Measurements from ENCODE around the gene CLCN7. TPM values are rescaled to one million over a fixed set of nuclear protein-coding genes. Genes with fewer than 3 reads are reported as not detected.
A peak's percentile ranks its signal among the peaks of the same experiment; 100 is the strongest.

The CLCN7 gene
- total RNA-seq, 1 experiment from 2014 or later: 60.0 TPM

- Mint-ChIP-seq H3K36me3 (ENCODE audit: insufficient read depth, unreplicated experiment) (no peaks in the 10 kb centered on the region), H3K9me3 (ENCODE audit: unreplicated experiment) (no peaks in the 10 kb centered on the region), H3K4me1 (ENCODE audit: insufficient read depth, unreplicated experiment) (no peaks in the 10 kb centered on the region), H3K27me3 (ENCODE audit: insufficient read depth, unreplicated experiment) (no peaks in the 10 kb centered on the region), H3K27ac (ENCODE audit: low read depth, unreplicated experiment) (no peak overlapping the region), H3K4me3 (ENCODE audit: unreplicated experiment) (no peak overlapping the region)
- no peak for TF ChIP-seq CTCF (IDR thresholded peaks at IDR 0.05; ENCODE audit: unreplicated experiment)
- no TSS peak for BruUV-seq (replicated peaks)
- intact Hi-C loops (cut with micrococcal nuclease): no loop called here
- no peak for DNase-seq (ENCODE audit: unreplicated experiment)
- ChIA-PET CTCF (no interaction called here), POLR2A (interaction anchor here (1.7 kb wide), 1 partner anchor 63 kb away, joined by 6 read pairs; the partner anchor contains the start of gene TELO2)
Observed at GRCh38 chr16:1430214-1430758, 44.5 kb downstream of the CLCN7 start.

- no peak for TF ChIP-seq CTCF (IDR thresholded peaks at IDR 0.05; ENCODE audit: unreplicated experiment)
- no peak for DNase-seq (ENCODE audit: unreplicated experiment)
- H3K4me1 Mint-ChIP-seq (ENCODE audit: insufficient read depth, unreplicated experiment): no peaks in the 10 kb centered on the region
- H3K9me3 Mint-ChIP-seq (ENCODE audit: unreplicated experiment): no peaks in the 10 kb centered on the region
- no TSS peak for BruUV-seq (replicated peaks)
- ChIA-PET CTCF (interaction anchor here (0.9 kb wide), 1 partner anchor 167 kb away, joined by 3 read pairs; no protein-coding TSS in a partner anchor), POLR2A (interaction anchor here (0.5 to 1.7 kb wide), 4 partner anchors 9 to 303 kb away, joined by 3 to 11 read pairs (median 5); partner anchors contain the start of genes TELO2 and UQCC4)
- no peak overlapping the region for H3K27ac Mint-ChIP-seq (ENCODE audit: low read depth, unreplicated experiment)
- no peaks in the 10 kb centered on the region for H3K27me3 Mint-ChIP-seq (ENCODE audit: insufficient read depth, unreplicated experiment)
- no peaks in the 10 kb centered on the region for H3K36me3 Mint-ChIP-seq (ENCODE audit: insufficient read depth, unreplicated experiment)
- H3K4me3 Mint-ChIP-seq (ENCODE audit: unreplicated experiment): no peak overlapping the region
- intact Hi-C loops (cut with micrococcal nuclease): loop anchor here (10.0 kb wide), 2 partner anchors 125 to 275 kb away; partner anchors contain the start of genes MAPK8IP3 and UBE2I
Observed at GRCh38 chr16:1429631-1430030, 45.2 kb downstream of the CLCN7 start.

GRCh38 chr16:1429012-1429411 is 45.8 kb downstream of the CLCN7 start:
- H3K27ac Mint-ChIP-seq (ENCODE audit: low read depth, unreplicated experiment): no peak overlapping the region
- H3K4me1 Mint-ChIP-seq (ENCODE audit: insufficient read depth, unreplicated experiment): no peaks in the 10 kb centered on the region
- POLR2A ChIA-PET: interaction anchor here (0.6 to 1.7 kb wide), 4 partner anchors 8 to 86 kb away, joined by 3 to 11 read pairs (median 5); partner anchors contain the start of genes TELO2 and UQCC4
- TF ChIP-seq CTCF (IDR thresholded peaks at IDR 0.05; ENCODE audit: unreplicated experiment): no peak
- no peaks in the 10 kb centered on the region for H3K27me3 Mint-ChIP-seq (ENCODE audit: insufficient read depth, unreplicated experiment)
- BruUV-seq (replicated peaks): no TSS peak
- DNase-seq (ENCODE audit: unreplicated experiment): no peak
- CTCF ChIA-PET: interaction anchor here (0.6 to 1.4 kb wide), 7 partner anchors 10 to 562 kb away, joined by 3 to 5 read pairs (median 3); no protein-coding TSS in a partner anchor
- no peaks in the 10 kb centered on the region for H3K9me3 Mint-ChIP-seq (ENCODE audit: unreplicated experiment)
- H3K4me3 Mint-ChIP-seq (ENCODE audit: unreplicated experiment): no peak overlapping the region
- no peaks in the 10 kb centered on the region for H3K36me3 Mint-ChIP-seq (ENCODE audit: insufficient read depth, unreplicated experiment)
- intact Hi-C loops (cut with micrococcal nuclease): loop anchor here (10.0 kb wide), 2 partner anchors 124 to 276 kb away; partner anchors contain the start of genes MAPK8IP3 and UBE2I

GRCh38 chr16:1428511-1428910 is 46.3 kb downstream of the CLCN7 start:
- Mint-ChIP-seq H3K4me3 (ENCODE audit: unreplicated experiment) (peak overlapping the region; percentile 73), H3K4me1 (ENCODE audit: insufficient read depth, unreplicated experiment) (no peaks in the 10 kb centered on the region), H3K36me3 (ENCODE audit: insufficient read depth, unreplicated experiment) (no peaks in the 10 kb centered on the region), H3K27ac (ENCODE audit: low read depth, unreplicated experiment) (peak overlapping the region; percentile 86), H3K27me3 (ENCODE audit: insufficient read depth, unreplicated experiment) (no peaks in the 10 kb centered on the region), H3K9me3 (ENCODE audit: unreplicated experiment) (no peaks in the 10 kb centered on the region)
- DNase-seq (ENCODE audit: unreplicated experiment): peak; percentile 68
- no TSS peak for BruUV-seq (replicated peaks)
- POLR2A ChIA-PET: interaction anchor here (1.7 kb wide), 2 partner anchors 8 to 65 kb away, joined by 6 to 11 read pairs; partner anchors contain the start of genes TELO2 and UQCC4
- intact Hi-C loops (cut with micrococcal nuclease): loop anchor here (10.0 kb wide), 2 partner anchors 124 to 276 kb away; partner anchors contain the start of genes MAPK8IP3 and UBE2I
- peak; percentile 59 for TF ChIP-seq CTCF (IDR thresholded peaks at IDR 0.05; ENCODE audit: unreplicated experiment)
- CTCF ChIA-PET: interaction anchor here (0.6 to 1.4 kb wide), 9 partner anchors 10 to 562 kb away, joined by 3 to 5 read pairs (median 3); no protein-coding TSS in a partner anchor
